Measurements from ENCODE around the gene CYBRD1.

DNA sequence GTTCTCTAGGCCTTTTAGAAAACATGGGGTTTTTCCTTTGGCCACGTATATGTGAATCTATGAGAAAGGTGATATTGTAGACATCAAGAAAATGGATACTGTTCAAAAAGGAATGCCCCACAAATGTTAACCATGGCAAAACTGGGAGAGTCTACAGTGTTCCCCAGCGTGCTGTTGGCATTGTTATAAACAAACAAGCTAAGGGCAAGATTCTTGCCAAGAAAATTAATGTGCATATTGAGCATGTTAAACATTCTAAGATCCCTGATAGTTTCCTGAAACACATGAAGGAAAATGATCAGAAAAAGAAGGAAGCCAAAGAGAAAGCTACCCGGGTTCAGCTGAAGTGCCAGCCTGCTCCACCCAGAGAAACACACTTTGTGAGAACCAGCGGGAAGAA lies 64.9 kb downstream of the CYBRD1 start:
- TF ChIP-seq, protein P1, sequence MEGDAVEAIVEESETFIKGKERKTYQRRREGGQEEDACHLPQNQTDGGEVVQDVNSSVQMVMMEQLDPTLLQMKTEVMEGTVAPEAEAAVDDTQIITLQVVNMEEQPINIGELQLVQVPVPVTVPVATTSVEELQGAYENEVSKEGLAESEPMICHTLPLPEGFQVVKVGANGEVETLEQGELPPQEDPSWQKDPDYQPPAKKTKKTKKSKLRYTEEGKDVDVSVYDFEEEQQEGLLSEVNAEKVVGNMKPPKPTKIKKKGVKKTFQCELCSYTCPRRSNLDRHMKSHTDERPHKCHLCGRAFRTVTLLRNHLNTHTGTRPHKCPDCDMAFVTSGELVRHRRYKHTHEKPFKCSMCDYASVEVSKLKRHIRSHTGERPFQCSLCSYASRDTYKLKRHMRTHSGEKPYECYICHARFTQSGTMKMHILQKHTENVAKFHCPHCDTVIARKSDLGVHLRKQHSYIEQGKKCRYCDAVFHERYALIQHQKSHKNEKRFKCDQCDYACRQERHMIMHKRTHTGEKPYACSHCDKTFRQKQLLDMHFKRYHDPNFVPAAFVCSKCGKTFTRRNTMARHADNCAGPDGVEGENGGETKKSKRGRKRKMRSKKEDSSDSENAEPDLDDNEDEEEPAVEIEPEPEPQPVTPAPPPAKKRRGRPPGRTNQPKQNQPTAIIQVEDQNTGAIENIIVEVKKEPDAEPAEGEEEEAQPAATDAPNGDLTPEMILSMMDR (IDR thresholded peaks at IDR 0.05), result no peak
- no peak for TF ChIP-seq POLR2A (IDR thresholded peaks at IDR 0.05)
